B cell (primary cell): ENCODE data around the gene RTN4RL2. TPM values are rescaled to one million over a fixed set of nuclear protein-coding genes. Genes with fewer than 3 reads are reported as not detected.

Experiments used
- ATAC-seq: fragments of 200-7000 bp; cut with Tn5 transposase; one replicate; pipeline ENCODE4 v1.10.0; 2021; ENCODE audit warnings: low read depth, mild to moderate bottlenecking, moderate number of reproducible peaks, moderate library complexity
- CTCF ChIA-PET: fragments of 350-600 bp; sonication (Branson Sonifier 250); formaldehyde crosslinking; loops from one replicate; lab custom pipeline; 2021; ENCODE audit warnings: antibody characterized with exemption, inconsistent platforms; lab: Charles Lee
- POLR2A ChIA-PET: fragments of 350-600 bp; sonication (Branson Sonifier 250); formaldehyde crosslinking; loops from one replicate; lab custom pipeline; 2021; ENCODE audit warnings: antibody characterized with exemption; lab: Charles Lee
- DNase-seq: peaks from one replicate; pipeline ENCODE4 v3.0.0; 2013
- H2AFZ ChIP-seq: 2 replicates; pipeline ENCODE4 v1.6.1; 2012; ENCODE audit warnings: mild to moderate bottlenecking, low read depth, low read length; ENCODE audit not compliant: insufficient read depth, poor library complexity, severe bottlenecking
- H3K27ac ChIP-seq, 2 donors: 1 replicate in 1 of 2; 2 replicates in 1 of 2; pipeline ENCODE4 v1.5.1; 2012 to 2013; ENCODE audit warnings: low read length in 2 of 2, mild to moderate bottlenecking in 2 of 2, moderate library complexity in 1 of 2
- H3K27me3 ChIP-seq, 4 experiments: fragments of 200-600 bp in 1 of 4; sonication (generic) in 1 of 4; replicated peaks in 1 of 4; 1 replicate in 2 of 4; 2 replicates in 2 of 4; pipeline versions ENCODE4 v1.6.1 to v1.7.0; 2013 to 2016; ENCODE audit warnings: low read length in 3 of 4, mild to moderate bottlenecking in 2 of 4, mixed read lengths in 1 of 4, moderate library complexity in 1 of 4; ENCODE audit not compliant: insufficient read depth in 4 of 4, control insufficient read depth in 3 of 4; ENCODE audit errors: control extremely low read depth in 1 of 4
- H3K36me3 ChIP-seq, 2 experiments: replicated peaks in 1 of 2; 1 replicate in 1 of 2; 2 replicates in 1 of 2; pipeline versions ENCODE4 v1.6.1 to v1.7.1; 2013; ENCODE audit warnings: low read length in 1 of 2; ENCODE audit not compliant: insufficient read depth in 2 of 2, control insufficient read depth in 1 of 2; ENCODE audit errors: control extremely low read depth in 1 of 2, extremely low read depth in 1 of 2
- H3K4me1 ChIP-seq, 2 donors: fragments of 200-600 bp in 1 of 2; sonication (generic) in 1 of 2; 1 replicate in 1 of 2; 2 replicates in 1 of 2; pipeline versions ENCODE4 v1.5.1 to v1.6.1; 2013 to 2017; ENCODE audit warnings: low read length in 2 of 2; ENCODE audit not compliant: control insufficient read depth in 2 of 2, insufficient read depth in 2 of 2
- H3K4me2 ChIP-seq: replicated peaks from 2 replicates; pipeline ENCODE3; 2012; ENCODE audit warnings: mild to moderate bottlenecking, low read depth, low read length; ENCODE audit not compliant: poor library complexity, severe bottlenecking
- H3K4me3 ChIP-seq, 5 experiments: fragments of 200-600 bp in 1 of 5; sonication (generic) in 1 of 5; 1 replicate in 3 of 5; 2 replicates in 2 of 5; pipeline versions ENCODE4 v1.5.1 to v1.7.0; 2011 to 2016; ENCODE audit warnings: low read length in 4 of 5, mild to moderate bottlenecking in 4 of 5, low read depth in 2 of 5, control low read depth in 1 of 5, moderate library complexity in 1 of 5; ENCODE audit not compliant: insufficient read depth in 1 of 5; ENCODE audit errors: control extremely low read depth in 1 of 5, extremely low read depth in 1 of 5
- H3K79me2 ChIP-seq: fragments of 200-600 bp; sonication (generic); one replicate; pipeline ENCODE4 v1.6.0; 2016; ENCODE audit warnings: low read length; ENCODE audit not compliant: control insufficient read depth, insufficient read depth
- H3K9ac ChIP-seq: fragments of 200-600 bp; sonication (generic); 2 replicates; pipeline ENCODE4 v1.6.1; 2017; ENCODE audit warnings: mild to moderate bottlenecking, low read length, moderate library complexity
- H3K9me3 ChIP-seq, 3 donors: one replicate each; pipeline versions ENCODE4 v1.6.1 to v1.7.1; 2013; ENCODE audit warnings: low read length in 2 of 3; ENCODE audit not compliant: control insufficient read depth in 2 of 3, insufficient read depth in 1 of 3; ENCODE audit errors: control extremely low read depth in 1 of 3
- H4K20me1 ChIP-seq: 2 replicates; pipeline ENCODE4 v1.6.0; 2012; ENCODE audit warnings: mild to moderate bottlenecking, low read length; ENCODE audit not compliant: insufficient read depth, control insufficient read depth, poor library complexity, severe bottlenecking
- H3K27ac Mint-ChIP-seq: one replicate; pipeline ENCODE4 v1.8.0; 2021; ENCODE audit warnings: mixed read lengths
- H3K27me3 Mint-ChIP-seq: one replicate; pipeline ENCODE4 v1.8.0; 2021; ENCODE audit warnings: mixed read lengths
- H3K4me1 Mint-ChIP-seq: one replicate; pipeline ENCODE4 v1.8.0; 2021; ENCODE audit warnings: mixed read lengths
- H3K4me3 Mint-ChIP-seq: one replicate; pipeline ENCODE4 v1.8.0; 2021; ENCODE audit warnings: mixed read lengths
- H3K9me3 Mint-ChIP-seq: one replicate; pipeline ENCODE4 v1.8.0; 2022; ENCODE audit warnings: mixed read lengths; ENCODE audit not compliant: insufficient read depth
- CTCF ChIP-seq: fragments of 200-600 bp; IDR thresholded peaks from one replicate; pipeline ENCODE4 v1.8.0; 2022; ENCODE audit warnings: antibody characterized with exemption, mild to moderate bottlenecking
- EZH2 ChIP-seq: IDR thresholded peaks from 2 replicates; pipeline ENCODE4 v1.6.1; 2012; ENCODE audit warnings: borderline replicate concordance, low read depth, mild to moderate bottlenecking, moderate library complexity, low read length; ENCODE audit not compliant: insufficient read depth, poor library complexity, severe bottlenecking
- WGBS: methylation state at CpG from one replicate; pipeline ENCODE4 v1.1.5; 2013; ENCODE audit warnings: missing lambda C conversion rate; ENCODE audit not compliant: insufficient coverage; 5-methylcytosine and 5-hydroxymethylcytosine counted together
- intact Hi-C: fragments of 100-400 bp; cut with micrococcal nuclease; formaldehyde crosslinking; loops from one replicate; pipeline ENCODE4 v1.10.0; 2022
- polyA plus RNA-seq: library from polyadenylated mRNA; depleted of rRNA; stranded (reverse); fragments of >200 nt; gene quantifications from 2 replicates; pipeline ENCODE4 v1.2.3, GENCODE V29; 2012
- total RNA-seq, 2 donors: library from RNA; stranded (reverse); fragments of 120-200 nt in 1 of 2; gene quantifications; 1 replicate in 1 of 2; 2 replicates in 1 of 2; pipeline versions ENCODE4 v1.2.3 to v1.2.4, GENCODE V29; 2013 to 2022

Gene RTN4RL2
- total and polyA plus RNA-seq, 2 donors (not counting 1 experiment from before 2014, with no cell fraction given): 0.12 to 0.13 TPM

- Histone ChIP-seq H3K27ac (no peak overlapping the region), H2AFZ (peak overlapping the region; percentile 68), H3K4me3 (peak overlapping the region; percentile 44 to 69 (median 53)), H3K9me3 (peaks cover 0 to 4% (median 0%) of the 10 kb centered on the region in 3 donors), H3K27me3 (peaks cover 0 to 17% (median 3%) of the 10 kb centered on the region in 4 experiments), H4K20me1 (no peaks in the 10 kb centered on the region), H3K4me1 (peaks cover 33 to 40% of the 10 kb centered on the region in 2 donors), H3K36me3 (no peaks in the 10 kb centered on the region), H3K4me2 (peak overlapping the region; percentile 99), H3K79me2 (no peaks in the 10 kb centered on the region), H3K9ac (peak overlapping the region; percentile 70)
- H3K4me3 Mint-ChIP-seq: peak overlapping the region; percentile 78
- ATAC-seq (peak; percentile 66), DNase-seq (peak; percentile 74)
- POLR2A ChIA-PET: interaction anchor here (0.7 to 1.3 kb wide), 3 partner anchors 25 to 74 kb away, joined by 4 to 6 read pairs (median 4); partner anchors contain the start of gene SLC43A1
- TF ChIP-seq CTCF (peak; percentile 77), EZH2 (no peak)
- WGBS: 3% methylated on average over 28 of the region's 52 CpGs
- H3K9me3 Mint-ChIP-seq: no peaks in the 10 kb centered on the region
- peaks cover 48% of the 10 kb centered on the region for H3K4me1 Mint-ChIP-seq
- H3K27ac Mint-ChIP-seq: no peak overlapping the region
- CTCF ChIA-PET: interaction anchor here (0.7 to 12.5 kb wide), 14 partner anchors 9 to 316 kb away, joined by 3 to 148 read pairs (median 5); partner anchors contain the start of genes RTN4RL2 and SLC43A1
- intact Hi-C loops: loop anchor here (1.0 to 5.0 kb wide), 2 partner anchors 34 to 138 kb away; partner anchors contain the start of gene SLC43A1
- peaks cover 3% of the 10 kb centered on the region for H3K27me3 Mint-ChIP-seq
Observed at GRCh38 chr11:57482782-57483561, 22.6 kb downstream of the RTN4RL2 start.
